ENCODE measurements around the gene GALK1. TPM values are rescaled to one million over a fixed set of nuclear protein-coding genes. Genes with fewer than 3 reads are reported as not detected.

The GALK1 gene
- total and polyA plus RNA-seq, 2 experiments from 2014 or later = 40.6 to 46.5 TPM

- Histone ChIP-seq H3F3A (ENCODE audit: insufficient read depth) (no peaks in the 10 kb centered on the region), H4K20me1 (ENCODE audit: insufficient read depth) (no peaks in the 10 kb centered on the region), H3K36me3 (ENCODE audit: low read depth) (no peaks in the 10 kb centered on the region), H3K27ac (no peak overlapping the region), H3K4me2 (ENCODE audit: unreplicated experiment) (no peak overlapping the region), H3K9ac (no peak overlapping the region), H3K27me3 (replicated peaks; ENCODE audit: insufficient read depth) (no peaks in the 10 kb centered on the region), H3K9me2 (ENCODE audit: insufficient read depth) (no peaks in the 10 kb centered on the region), H3K4me3 (no peak overlapping the region), H3K79me2 (ENCODE audit: insufficient read depth) (no peaks in the 10 kb centered on the region), H3K9me3 (ENCODE audit: low read depth) (no peaks in the 10 kb centered on the region), H2AFZ (no peak overlapping the region), H3K4me1 (ENCODE audit: insufficient read depth) (no peaks in the 10 kb centered on the region)
- WGBS, 2 experiments (ENCODE audit: low coverage in 1 of 2, low lambda C conversion rate in 2 of 2, missing lambda C conversion rate in 2 of 2) = 88 to 91% methylated on average over 13 to 21 of the region's 21 CpGs
- TF ChIP-seq EZH2phosphoT487 (IDR thresholded peaks at IDR 0.05; ENCODE audit: insufficient read depth, low read depth) (no peak), EZH2 (IDR thresholded peaks at IDR 0.05; ENCODE audit: insufficient read depth, poor library complexity, severe bottlenecking) (no peak)
- in situ Hi-C loops (cut with MboI) = loop anchor here (10.0 kb wide), 1 partner anchor 142 kb away; no protein-coding TSS in a partner anchor
- DNase-seq = no peak
Observed at GRCh38 chr17:75757086-75757681, 7.8 kb downstream of the GALK1 start.

GRCh38 chr17:75756451-75757085 is 8.4 kb downstream of the GALK1 start:
- in situ Hi-C loops (cut with MboI) = loop anchor here (10.0 kb wide), 1 partner anchor 142 kb away; no protein-coding TSS in a partner anchor
- Histone ChIP-seq H3K9ac (no peak overlapping the region), H3K4me3 (no peak overlapping the region), H2AFZ (no peak overlapping the region), H3K27ac (no peak overlapping the region), H4K20me1 (ENCODE audit: insufficient read depth) (no peaks in the 10 kb centered on the region), H3K9me3 (ENCODE audit: low read depth) (no peaks in the 10 kb centered on the region), H3K27me3 (replicated peaks; ENCODE audit: insufficient read depth) (no peaks in the 10 kb centered on the region), H3K4me2 (ENCODE audit: unreplicated experiment) (no peak overlapping the region), H3K36me3 (ENCODE audit: low read depth) (no peaks in the 10 kb centered on the region), H3K9me2 (ENCODE audit: insufficient read depth) (no peaks in the 10 kb centered on the region), H3F3A (ENCODE audit: insufficient read depth) (no peaks in the 10 kb centered on the region), H3K79me2 (ENCODE audit: insufficient read depth) (no peaks in the 10 kb centered on the region), H3K4me1 (ENCODE audit: insufficient read depth) (no peaks in the 10 kb centered on the region)
- DNase-seq = no peak
- 89% methylated on average over 25 to 28 of the region's 29 CpGs for WGBS, 2 experiments (ENCODE audit: low coverage in 1 of 2, low lambda C conversion rate in 2 of 2, missing lambda C conversion rate in 2 of 2)
- TF ChIP-seq EZH2 (IDR thresholded peaks at IDR 0.05; ENCODE audit: insufficient read depth, poor library complexity, severe bottlenecking) (no peak), EZH2phosphoT487 (IDR thresholded peaks at IDR 0.05; ENCODE audit: insufficient read depth, low read depth) (no peak)

- WGBS, 2 experiments (ENCODE audit: low coverage in 1 of 2, low lambda C conversion rate in 2 of 2, missing lambda C conversion rate in 2 of 2) = 92 to 93% methylated on average over 2 of the region's 2 CpGs
- Histone ChIP-seq H2AFZ (no peak overlapping the region), H3K4me1 (ENCODE audit: insufficient read depth) (no peaks in the 10 kb centered on the region), H3K27me3 (replicated peaks; ENCODE audit: insufficient read depth) (no peaks in the 10 kb centered on the region), H3K9me3 (ENCODE audit: low read depth) (no peaks in the 10 kb centered on the region), H3K4me3 (no peak overlapping the region), H3F3A (ENCODE audit: insufficient read depth) (no peaks in the 10 kb centered on the region), H3K9me2 (ENCODE audit: insufficient read depth) (no peaks in the 10 kb centered on the region), H3K4me2 (ENCODE audit: unreplicated experiment) (no peak overlapping the region), H3K9ac (no peak overlapping the region), H3K79me2 (ENCODE audit: insufficient read depth) (no peaks in the 10 kb centered on the region), H4K20me1 (ENCODE audit: insufficient read depth) (no peaks in the 10 kb centered on the region), H3K36me3 (ENCODE audit: low read depth) (no peaks in the 10 kb centered on the region), H3K27ac (no peak overlapping the region)
- DNase-seq = no peak
- no peak for TF ChIP-seq EZH2 (IDR thresholded peaks at IDR 0.05; ENCODE audit: insufficient read depth, poor library complexity, severe bottlenecking)
- TF ChIP-seq EZH2phosphoT487 (IDR thresholded peaks at IDR 0.05; ENCODE audit: insufficient read depth, low read depth) = no peak
- in situ Hi-C loops (cut with MboI) = loop anchor here (10.0 kb wide), 1 partner anchor 141 kb away; no protein-coding TSS in a partner anchor
Observed at GRCh38 chr17:75755990-75756389, 9.0 kb downstream of the GALK1 start.

- Histone ChIP-seq H3K4me2 (ENCODE audit: unreplicated experiment) (no peak overlapping the region), H3K79me2 (ENCODE audit: insufficient read depth) (no peaks in the 10 kb centered on the region), H4K20me1 (ENCODE audit: insufficient read depth) (no peaks in the 10 kb centered on the region), H3K27ac (no peak overlapping the region), H3K9ac (no peak overlapping the region), H3K9me3 (ENCODE audit: low read depth) (no peaks in the 10 kb centered on the region), H3K36me3 (ENCODE audit: low read depth) (no peaks in the 10 kb centered on the region), H3F3A (ENCODE audit: insufficient read depth) (no peaks in the 10 kb centered on the region), H3K4me3 (no peak overlapping the region), H3K9me2 (ENCODE audit: insufficient read depth) (no peaks in the 10 kb centered on the region), H3K4me1 (ENCODE audit: insufficient read depth) (no peaks in the 10 kb centered on the region), H2AFZ (no peak overlapping the region), H3K27me3 (replicated peaks; ENCODE audit: insufficient read depth) (no peaks in the 10 kb centered on the region)
- TF ChIP-seq EZH2phosphoT487 (IDR thresholded peaks at IDR 0.05; ENCODE audit: insufficient read depth, low read depth) = no peak
- no peak for TF ChIP-seq EZH2 (IDR thresholded peaks at IDR 0.05; ENCODE audit: insufficient read depth, poor library complexity, severe bottlenecking)
- WGBS, 2 experiments (ENCODE audit: low coverage in 1 of 2, low lambda C conversion rate in 2 of 2, missing lambda C conversion rate in 2 of 2) = 72 to 85% methylated on average over 16 to 20 of the region's 20 CpGs
- in situ Hi-C loops (cut with MboI) = loop anchor here (10.0 kb wide), 1 partner anchor 141 kb away; no protein-coding TSS in a partner anchor
- no peak for DNase-seq
Observed at GRCh38 chr17:75755205-75755901, 9.6 kb downstream of the GALK1 start.

Measured in GM23248 (cell line).